Keratinocyte (primary cell): ENCODE results near the gene DARS2. TPM values are rescaled to one million over a fixed set of nuclear protein-coding genes. Genes with fewer than 3 reads are reported as not detected.
"Not testable (repeated sequence)": the region's sequence is repeated elsewhere in the genome, so short reads cannot be mapped to it uniquely, and the experiment has no call there.

ENCODE experiments used
- DNase-seq: peaks from one replicate; pipeline ENCODE4 v3.0.0-alpha.2; 2011; ENCODE audit warnings: low read depth, missing footprints, low spot score
- FAIRE-seq: peaks from 2 replicates; lab custom pipeline; 2011; peaks lifted over from hg19 to GRCh38; lab: Jason Lieb, UNC
- H2AFZ ChIP-seq: 2 replicates; pipeline ENCODE4 v1.6.0; 2012; ENCODE audit warnings: low read length, control low read depth, inconsistent platforms; ENCODE audit not compliant: control insufficient read depth
- H3K27ac ChIP-seq: 2 replicates; pipeline ENCODE4 v1.5.1; 2011; ENCODE audit warnings: low read length; ENCODE audit not compliant: control insufficient read depth, insufficient read depth
- H3K27me3 ChIP-seq: 3 replicates; pipeline ENCODE4 v1.6.0; 2011; ENCODE audit warnings: low read length; ENCODE audit not compliant: control insufficient read depth, insufficient read depth; ENCODE audit errors: extremely low read depth
- H3K36me3 ChIP-seq, 2 experiments: 2 replicates in 1 of 2; 3 replicates in 1 of 2; pipeline ENCODE4 v1.5.1; 2011; ENCODE audit warnings: low read length in 2 of 2, mild to moderate bottlenecking in 1 of 2; ENCODE audit not compliant: control insufficient read depth in 2 of 2, insufficient read depth in 2 of 2; ENCODE audit errors: extremely low read depth in 1 of 2
- H3K4me1 ChIP-seq: 3 replicates; pipeline ENCODE4 v1.5.1; 2011; ENCODE audit warnings: low read length; ENCODE audit not compliant: control insufficient read depth, insufficient read depth; ENCODE audit errors: extremely low read depth
- H3K4me2 ChIP-seq: 3 replicates; pipeline ENCODE4 v1.6.0; 2011; ENCODE audit warnings: low read depth, low read length; ENCODE audit not compliant: control insufficient read depth, insufficient read depth; ENCODE audit errors: extremely low read depth
- H3K4me3 ChIP-seq, 3 experiments: fragments of 200-600 bp in 1 of 3; sonication (generic) in 1 of 3; 2 replicates in 2 of 3; 3 replicates in 1 of 3; pipeline ENCODE4 v1.5.1; 2011 to 2016; ENCODE audit warnings: low read length in 3 of 3, mild to moderate bottlenecking in 3 of 3, control low read depth in 2 of 3, inconsistent platforms in 1 of 3, low read depth in 1 of 3, mixed read lengths in 1 of 3, mixed run types in 1 of 3, moderate library complexity in 1 of 3; ENCODE audit not compliant: control insufficient read depth in 2 of 3, insufficient read depth in 2 of 3; ENCODE audit errors: extremely low read depth in 1 of 3
- H3K79me2 ChIP-seq: 2 replicates; pipeline ENCODE4 v1.6.0; 2012; ENCODE audit warnings: low read length; ENCODE audit not compliant: control insufficient read depth, insufficient read depth
- H3K9ac ChIP-seq: 3 replicates; pipeline ENCODE4 v1.6.0; 2011; ENCODE audit warnings: low read length; ENCODE audit not compliant: control insufficient read depth, insufficient read depth; ENCODE audit errors: extremely low read depth
- H3K9me1 ChIP-seq: 3 replicates; pipeline ENCODE4 v1.6.0; 2011; ENCODE audit warnings: low read length; ENCODE audit not compliant: control insufficient read depth, insufficient read depth; ENCODE audit errors: extremely low read depth
- H3K9me3 ChIP-seq: 2 replicates; pipeline ENCODE4 v1.5.1; 2012; ENCODE audit warnings: low read depth, low read length; ENCODE audit not compliant: control insufficient read depth
- H4K20me1 ChIP-seq: 3 replicates; pipeline ENCODE4 v1.6.0; 2011; ENCODE audit warnings: low read length; ENCODE audit not compliant: control insufficient read depth, insufficient read depth; ENCODE audit errors: extremely low read depth
- EZH2 ChIP-seq: IDR thresholded peaks from one replicate; pipeline ENCODE4 v1.6.1; 2012; ENCODE audit warnings: inconsistent platforms, mild to moderate bottlenecking, low read length, moderate library complexity
- dilution Hi-C: fragments of 300-500 bp; cut with MboI; formaldehyde crosslinking; loops from one replicate; pipeline ENCODE4 v1.7.0; 2020; ENCODE audit warnings: low sequenced_read_pairs; ENCODE audit not compliant: extremely low pct_ligation_motif_present
- polyA plus RNA-seq, 5 experiments: library from polyadenylated mRNA; depleted of rRNA in 3 of 5; stranded (reverse) in 3 of 5; stranded (forward) in 1 of 5; unstranded in 1 of 5; fragments of >200 nt; gene quantifications; 1 replicate in 1 of 5; 2 replicates in 3 of 5; 3 replicates in 1 of 5; pipeline versions ENCODE4 v1.2.1 to v1.2.3, GENCODE V29; 2011 to 2012; ENCODE audit warnings: missing spikeins in 2 of 5, low read depth in 1 of 5, low replicate concordance in 1 of 5
- TF ChIP-seq, protein P1 (sequence below), 3 experiments: IDR thresholded peaks in 1 of 3; conservative IDR thresholded peaks in 1 of 3; optimal IDR thresholded peaks in 1 of 3; 2 replicates in 2 of 3; 3 replicates in 1 of 3; pipeline versions ENCODE3 to v1.5.1; 2011; ENCODE audit warnings: low read length in 3 of 3, mild to moderate bottlenecking in 3 of 3, moderate library complexity in 2 of 3, control low read depth in 1 of 3, inconsistent platforms in 1 of 3; ENCODE audit not compliant: insufficient read depth in 2 of 3; ENCODE audit errors: extremely low read depth in 1 of 3

DARS2 gene
- polyA plus RNA-seq, 1 donor (not counting 4 experiments of a cell fraction or from before 2014, with no cell fraction given): 36.4 TPM

DNA sequence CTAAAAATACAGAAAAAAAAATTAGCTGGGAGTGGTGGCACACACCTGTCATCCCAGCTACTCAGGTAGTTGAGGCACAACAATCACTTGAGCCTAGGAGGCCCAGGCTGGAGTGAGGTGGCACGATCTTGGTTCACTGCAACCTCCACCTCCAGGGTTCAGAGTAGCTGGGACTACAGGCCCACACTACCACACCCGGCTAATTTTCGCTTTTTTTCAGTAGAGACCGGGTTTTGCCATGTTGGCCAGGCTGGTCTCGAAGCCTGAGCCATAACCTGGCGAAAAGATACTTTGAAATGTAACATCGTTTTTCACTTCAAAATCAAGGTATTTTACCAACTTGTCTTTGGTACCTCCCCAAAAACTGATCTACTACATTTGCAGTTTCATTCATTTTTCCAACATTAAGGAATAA lies 37.3 kb downstream of the DARS2 start:
- H3K27me3 ChIP-seq: no peaks in the 10 kb centered on the region
- H3K4me2 ChIP-seq: no peak overlapping the region
- H4K20me1 ChIP-seq: peaks cover 34% of the 10 kb centered on the region
- H3K27ac ChIP-seq: no peak overlapping the region
- FAIRE-seq (no peak), DNase-seq (no peak)
- peaks cover 19% of the 10 kb centered on the region for H3K79me2 ChIP-seq
- TF ChIP-seq, protein P1, sequence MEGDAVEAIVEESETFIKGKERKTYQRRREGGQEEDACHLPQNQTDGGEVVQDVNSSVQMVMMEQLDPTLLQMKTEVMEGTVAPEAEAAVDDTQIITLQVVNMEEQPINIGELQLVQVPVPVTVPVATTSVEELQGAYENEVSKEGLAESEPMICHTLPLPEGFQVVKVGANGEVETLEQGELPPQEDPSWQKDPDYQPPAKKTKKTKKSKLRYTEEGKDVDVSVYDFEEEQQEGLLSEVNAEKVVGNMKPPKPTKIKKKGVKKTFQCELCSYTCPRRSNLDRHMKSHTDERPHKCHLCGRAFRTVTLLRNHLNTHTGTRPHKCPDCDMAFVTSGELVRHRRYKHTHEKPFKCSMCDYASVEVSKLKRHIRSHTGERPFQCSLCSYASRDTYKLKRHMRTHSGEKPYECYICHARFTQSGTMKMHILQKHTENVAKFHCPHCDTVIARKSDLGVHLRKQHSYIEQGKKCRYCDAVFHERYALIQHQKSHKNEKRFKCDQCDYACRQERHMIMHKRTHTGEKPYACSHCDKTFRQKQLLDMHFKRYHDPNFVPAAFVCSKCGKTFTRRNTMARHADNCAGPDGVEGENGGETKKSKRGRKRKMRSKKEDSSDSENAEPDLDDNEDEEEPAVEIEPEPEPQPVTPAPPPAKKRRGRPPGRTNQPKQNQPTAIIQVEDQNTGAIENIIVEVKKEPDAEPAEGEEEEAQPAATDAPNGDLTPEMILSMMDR (optimal IDR thresholded peaks at IDR 0.05 in 1 of 3, IDR thresholded peaks at IDR 0.05 in 1 of 3, conservative IDR thresholded peaks at IDR 0.05 in 1 of 3; ENCODE audit: extremely low read depth in 1 of 3, insufficient read depth in 2 of 3, low read length in 3 of 3): no peak
- TF ChIP-seq EZH2: no peak
- no peak overlapping the region for H3K9ac ChIP-seq
- H3K4me1 ChIP-seq: peaks cover 14% of the 10 kb centered on the region
- no peaks in the 10 kb centered on the region for H3K9me3 ChIP-seq
- peaks cover 20 to 36% of the 10 kb centered on the region in 2 experiments for H3K36me3 ChIP-seq
- dilution Hi-C loops: no loop called here
- H2AFZ ChIP-seq: no peak overlapping the region
- H3K9me1 ChIP-seq: no peaks in the 10 kb centered on the region
- no peak overlapping the region for H3K4me3 ChIP-seq

DNA sequence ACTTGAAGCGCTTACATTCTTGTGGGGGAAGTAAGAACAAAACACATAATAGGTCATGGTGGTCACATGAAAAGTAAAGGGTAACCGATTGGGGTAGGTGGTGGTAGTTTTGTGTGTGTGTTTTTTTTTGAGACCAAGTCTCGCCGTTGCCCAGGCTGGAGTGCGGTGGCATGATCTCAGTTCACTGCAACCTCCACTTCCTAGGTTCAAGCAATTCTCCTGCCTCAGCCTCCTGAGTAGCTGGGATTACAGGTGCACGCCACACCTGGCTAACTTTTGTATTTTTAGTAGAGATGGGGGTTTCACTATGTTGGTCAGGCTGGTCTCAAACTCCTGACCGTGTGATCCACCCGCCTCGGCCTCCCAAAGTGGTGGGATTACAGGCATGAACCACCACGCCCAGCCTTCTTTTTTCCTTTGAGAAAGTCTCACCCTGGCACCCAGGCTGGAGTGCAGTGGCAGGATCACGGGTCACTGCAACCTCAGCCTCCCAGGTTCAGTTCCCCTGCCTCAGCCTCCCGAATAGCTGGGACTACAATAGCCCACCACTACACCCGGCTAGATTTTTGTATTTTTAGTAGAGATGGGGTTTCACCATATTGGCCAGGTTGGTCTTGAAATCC lies 37.8 kb downstream of the DARS2 start:
- H3K9ac ChIP-seq, H3K4me2 ChIP-seq, H2AFZ ChIP-seq, H3K27ac ChIP-seq, H3K4me3 ChIP-seq, H3K27me3 ChIP-seq, DNase-seq, dilution Hi-C loops, H3K9me3 ChIP-seq, FAIRE-seq, H3K9me1 ChIP-seq: not testable (repeated sequence)
- H3K79me2 ChIP-seq: peaks cover 24% of the 10 kb centered on the region
- peaks cover 18 to 41% of the 10 kb centered on the region in 2 experiments for H3K36me3 ChIP-seq
- H4K20me1 ChIP-seq: peaks cover 37% of the 10 kb centered on the region
- peaks cover 14% of the 10 kb centered on the region for H3K4me1 ChIP-seq

DNA sequence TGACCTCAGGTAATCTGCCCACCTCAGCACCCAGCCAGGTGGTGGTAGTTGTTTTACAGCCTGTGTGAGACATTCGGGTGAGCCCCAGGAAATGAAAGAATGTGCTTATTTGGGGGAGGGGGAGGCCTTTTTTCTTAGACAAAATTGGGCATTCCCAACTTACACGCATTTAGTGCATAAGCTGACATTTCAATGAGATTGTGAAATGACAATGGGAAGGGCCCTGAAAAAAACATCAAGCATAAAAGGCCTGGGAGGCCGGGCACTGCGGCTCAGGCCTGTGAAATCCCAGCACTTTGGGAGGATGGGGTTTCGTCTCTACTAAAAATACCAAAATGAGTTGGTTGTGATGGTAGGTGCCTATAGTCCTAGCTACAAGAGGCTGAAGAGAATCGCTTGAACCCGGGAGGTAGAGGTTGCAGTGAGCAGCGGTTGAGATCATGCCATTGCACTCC lies 38.3 kb downstream of the DARS2 start:
- H3K36me3 ChIP-seq: peaks cover 18 to 43% of the 10 kb centered on the region in 2 experiments
- no peak overlapping the region for H3K27ac ChIP-seq
- H3K9me1 ChIP-seq: no peaks in the 10 kb centered on the region
- FAIRE-seq: no peak
- no peak for DNase-seq
- H3K4me3 ChIP-seq: no peak overlapping the region
- no peak overlapping the region for H3K4me2 ChIP-seq
- H3K4me1 ChIP-seq: peaks cover 14% of the 10 kb centered on the region
- H3K9me3 ChIP-seq: no peaks in the 10 kb centered on the region
- H2AFZ ChIP-seq: no peak overlapping the region
- TF ChIP-seq EZH2: no peak
- TF ChIP-seq, protein P1 (optimal IDR thresholded peaks at IDR 0.05 in 1 of 3, IDR thresholded peaks at IDR 0.05 in 1 of 3, conservative IDR thresholded peaks at IDR 0.05 in 1 of 3; ENCODE audit: extremely low read depth in 1 of 3, insufficient read depth in 2 of 3, low read length in 3 of 3): no peak
- dilution Hi-C loops: no loop called here
- peaks cover 30% of the 10 kb centered on the region for H3K79me2 ChIP-seq
- no peaks in the 10 kb centered on the region for H3K27me3 ChIP-seq
- H3K9ac ChIP-seq: no peak overlapping the region
- peaks cover 37% of the 10 kb centered on the region for H4K20me1 ChIP-seq
